ENCODE data around the gene ADCY6. TPM values are rescaled to one million over a fixed set of nuclear protein-coding genes. Genes with fewer than 3 reads are reported as not detected.

ADCY6 gene
- total RNA-seq, 1 donor from 2014 or later: 28.9 TPM

DNA sequence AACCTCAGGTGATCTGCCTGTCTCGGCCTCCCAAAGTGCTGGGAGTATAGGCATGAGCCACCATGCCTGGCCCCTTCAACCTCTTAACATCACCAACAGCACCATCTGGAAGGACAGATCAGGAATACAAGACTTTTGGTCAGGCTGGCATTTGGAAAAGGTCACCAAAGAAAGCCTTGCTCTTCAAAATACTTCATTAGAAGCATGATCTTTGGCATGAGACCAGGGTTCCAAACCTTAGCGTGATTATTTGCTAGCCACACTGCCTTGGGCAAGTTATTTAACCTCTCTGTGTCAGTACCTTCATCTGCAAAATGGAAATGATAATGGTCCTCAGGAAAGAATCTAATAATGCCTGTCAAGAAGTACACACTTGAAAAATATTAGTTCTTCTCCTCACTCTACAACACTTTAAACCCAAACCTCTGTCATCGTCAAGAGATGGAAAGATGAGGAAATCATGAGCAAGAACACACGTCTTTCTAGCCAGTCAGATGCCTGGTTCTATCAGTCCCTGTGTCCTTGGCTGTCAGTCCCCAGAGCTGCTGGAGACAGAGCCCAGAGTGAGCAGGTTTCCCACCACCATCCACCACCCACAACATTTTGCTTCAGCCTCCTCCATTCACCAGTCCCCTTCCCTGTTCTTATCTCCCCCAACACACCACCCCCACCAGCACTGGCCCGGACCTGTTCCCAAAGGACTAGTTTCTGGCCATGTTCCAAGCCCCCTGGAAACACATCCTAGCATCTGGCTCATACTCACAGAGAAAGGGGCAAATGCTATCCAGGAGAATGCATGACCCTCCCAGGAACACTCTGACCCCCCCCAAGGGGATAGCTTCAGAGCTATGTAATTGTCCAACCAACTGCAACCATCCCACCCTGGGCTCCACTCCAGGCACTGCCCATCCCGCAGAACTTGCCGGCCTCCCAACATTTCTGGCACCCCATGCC lies 2.0 kb downstream of the ADCY6 start:
- H2AFZ ChIP-seq (ENCODE audit: low read depth, low read length): no peak overlapping the region
- DNase-seq (ENCODE audit: low read depth): no peak
- H3K27ac Mint-ChIP-seq (ENCODE audit: unreplicated experiment): no peak overlapping the region
- H3K4me2 ChIP-seq (ENCODE audit: low read length): peak overlapping the region; percentile 91
- H3K9me3 ChIP-seq (ENCODE audit: insufficient read depth, low read depth, low read length): no peaks in the 10 kb centered on the region
- TF ChIP-seq, protein P1, sequence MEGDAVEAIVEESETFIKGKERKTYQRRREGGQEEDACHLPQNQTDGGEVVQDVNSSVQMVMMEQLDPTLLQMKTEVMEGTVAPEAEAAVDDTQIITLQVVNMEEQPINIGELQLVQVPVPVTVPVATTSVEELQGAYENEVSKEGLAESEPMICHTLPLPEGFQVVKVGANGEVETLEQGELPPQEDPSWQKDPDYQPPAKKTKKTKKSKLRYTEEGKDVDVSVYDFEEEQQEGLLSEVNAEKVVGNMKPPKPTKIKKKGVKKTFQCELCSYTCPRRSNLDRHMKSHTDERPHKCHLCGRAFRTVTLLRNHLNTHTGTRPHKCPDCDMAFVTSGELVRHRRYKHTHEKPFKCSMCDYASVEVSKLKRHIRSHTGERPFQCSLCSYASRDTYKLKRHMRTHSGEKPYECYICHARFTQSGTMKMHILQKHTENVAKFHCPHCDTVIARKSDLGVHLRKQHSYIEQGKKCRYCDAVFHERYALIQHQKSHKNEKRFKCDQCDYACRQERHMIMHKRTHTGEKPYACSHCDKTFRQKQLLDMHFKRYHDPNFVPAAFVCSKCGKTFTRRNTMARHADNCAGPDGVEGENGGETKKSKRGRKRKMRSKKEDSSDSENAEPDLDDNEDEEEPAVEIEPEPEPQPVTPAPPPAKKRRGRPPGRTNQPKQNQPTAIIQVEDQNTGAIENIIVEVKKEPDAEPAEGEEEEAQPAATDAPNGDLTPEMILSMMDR (IDR thresholded peaks at IDR 0.05; ENCODE audit: insufficient read depth, low read depth, low read length): no peak
- no peak for TF ChIP-seq EZH2 (IDR thresholded peaks at IDR 0.05; ENCODE audit: insufficient read depth, low read length)
- FAIRE-seq: no peak
- peak overlapping the region; percentile 86 for H3K9ac ChIP-seq (ENCODE audit: low read length)
- peaks cover 3% of the 10 kb centered on the region for H3K36me3 Mint-ChIP-seq (ENCODE audit: low read depth, unreplicated experiment)
- no peaks in the 10 kb centered on the region for H3K9me3 Mint-ChIP-seq (ENCODE audit: unreplicated experiment)
- peaks cover 62% of the 10 kb centered on the region for H3K79me2 ChIP-seq (ENCODE audit: insufficient read depth, low read length)
- H3K27me3 Mint-ChIP-seq (ENCODE audit: low read depth, unreplicated experiment): no peaks in the 10 kb centered on the region
- H3K4me1 Mint-ChIP-seq (ENCODE audit: low read depth, unreplicated experiment): peaks cover 8% of the 10 kb centered on the region
- H3K4me3 Mint-ChIP-seq (ENCODE audit: unreplicated experiment): peak overlapping the region; percentile 94
- H3K4me1 ChIP-seq (ENCODE audit: insufficient read depth, low read length): peaks cover 13% of the 10 kb centered on the region
- no peaks in the 10 kb centered on the region for H3K36me3 ChIP-seq (ENCODE audit: insufficient read depth, low read length)
- H3K4me3 ChIP-seq (ENCODE audit: insufficient read depth, low read depth, low read length): peak overlapping the region; percentile 69
- H3K27ac ChIP-seq (ENCODE audit: low read depth, low read length): no peak overlapping the region
- peaks cover 42% of the 10 kb centered on the region for H4K20me1 ChIP-seq (ENCODE audit: insufficient read depth, low read length)
- H3K27me3 ChIP-seq (ENCODE audit: insufficient read depth, low read length): no peaks in the 10 kb centered on the region

DNA sequence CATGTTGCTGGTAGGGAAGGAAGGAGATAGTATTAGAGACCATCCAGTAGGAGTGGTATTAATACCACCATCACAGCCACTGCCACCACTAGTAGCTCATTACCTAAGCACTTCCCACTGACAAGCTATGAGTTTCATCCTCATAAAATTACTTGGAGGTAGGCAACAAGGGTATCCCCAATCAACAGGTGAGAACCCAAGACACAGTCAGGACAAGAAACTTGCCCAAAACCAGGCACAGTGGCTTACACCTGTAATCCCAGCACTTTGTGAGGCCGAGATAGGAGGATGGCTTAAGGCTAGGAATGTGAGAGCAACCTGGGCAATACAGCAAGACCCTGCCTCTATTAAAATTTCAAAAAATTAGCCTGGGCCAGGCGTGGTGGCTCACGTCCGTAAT lies 5.5 kb downstream of the ADCY6 start:
- no peak for TF ChIP-seq EZH2 (IDR thresholded peaks at IDR 0.05; ENCODE audit: insufficient read depth, low read length)
- TF ChIP-seq, protein P1 (IDR thresholded peaks at IDR 0.05; ENCODE audit: insufficient read depth, low read depth, low read length): no peak
- H3K79me2 ChIP-seq (ENCODE audit: insufficient read depth, low read length): peaks cover 81% of the 10 kb centered on the region
- H3K4me1 Mint-ChIP-seq (ENCODE audit: low read depth, unreplicated experiment): peaks cover 17% of the 10 kb centered on the region
- no peak overlapping the region for H3K4me3 ChIP-seq (ENCODE audit: insufficient read depth, low read depth, low read length)
- no peak overlapping the region for H2AFZ ChIP-seq (ENCODE audit: low read depth, low read length)
- H3K4me1 ChIP-seq (ENCODE audit: insufficient read depth, low read length): peaks cover 35% of the 10 kb centered on the region
- DNase-seq (ENCODE audit: low read depth) (no peak), FAIRE-seq (no peak)
- H3K9me3 ChIP-seq (ENCODE audit: insufficient read depth, low read depth, low read length): no peaks in the 10 kb centered on the region
- H3K27ac Mint-ChIP-seq (ENCODE audit: unreplicated experiment): no peak overlapping the region
- H3K36me3 Mint-ChIP-seq (ENCODE audit: low read depth, unreplicated experiment): peaks cover 9% of the 10 kb centered on the region
- no peak overlapping the region for H3K27ac ChIP-seq (ENCODE audit: low read depth, low read length)
- H3K27me3 Mint-ChIP-seq (ENCODE audit: low read depth, unreplicated experiment): no peaks in the 10 kb centered on the region
- H3K4me2 ChIP-seq (ENCODE audit: low read length): no peak overlapping the region
- H3K27me3 ChIP-seq (ENCODE audit: insufficient read depth, low read length): no peaks in the 10 kb centered on the region
- no peak overlapping the region for H3K9ac ChIP-seq (ENCODE audit: low read length)
- H3K9me3 Mint-ChIP-seq (ENCODE audit: unreplicated experiment): no peaks in the 10 kb centered on the region
- H3K36me3 ChIP-seq (ENCODE audit: insufficient read depth, low read length): no peaks in the 10 kb centered on the region
- no peak overlapping the region for H3K4me3 Mint-ChIP-seq (ENCODE audit: unreplicated experiment)
- peaks cover 68% of the 10 kb centered on the region for H4K20me1 ChIP-seq (ENCODE audit: insufficient read depth, low read length)
